ENCODE data around the gene SRCIN1. TPM values are rescaled to one million over a fixed set of nuclear protein-coding genes. Genes with fewer than 3 reads are reported as not detected.

Gene SRCIN1
- total RNA-seq, 1 donor = not detected

DNA sequence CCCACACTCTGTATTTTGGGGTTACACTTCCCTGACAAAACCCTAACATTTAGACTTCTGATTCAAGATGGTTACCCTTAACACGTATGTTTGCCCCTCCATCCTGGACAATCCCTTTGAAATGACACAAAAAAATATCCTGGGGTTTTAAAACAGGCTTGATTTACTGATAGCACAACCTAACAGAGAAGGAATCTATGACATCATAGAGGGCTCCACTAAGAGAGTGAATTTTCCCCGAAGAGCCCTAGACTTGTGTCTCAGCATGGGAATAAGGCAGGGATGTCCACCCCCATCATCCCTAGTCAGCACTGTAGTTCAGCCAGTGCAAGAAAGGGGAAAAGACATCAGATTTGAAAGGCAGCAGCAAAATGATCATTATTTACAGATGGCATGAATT is 15.8 kb upstream of the SRCIN1 start:
- H3K4me1 ChIP-seq (ENCODE audit: insufficient read depth, low read length) = no peaks in the 10 kb centered on the region
- peaks cover 14% of the 10 kb centered on the region for H3K27me3 ChIP-seq (ENCODE audit: insufficient read depth, low read length)
- H3K9me3 ChIP-seq (ENCODE audit: low read depth, low read length) = no peaks in the 10 kb centered on the region
- H3K4me3 ChIP-seq (ENCODE audit: low read length) = no peak overlapping the region

DNA sequence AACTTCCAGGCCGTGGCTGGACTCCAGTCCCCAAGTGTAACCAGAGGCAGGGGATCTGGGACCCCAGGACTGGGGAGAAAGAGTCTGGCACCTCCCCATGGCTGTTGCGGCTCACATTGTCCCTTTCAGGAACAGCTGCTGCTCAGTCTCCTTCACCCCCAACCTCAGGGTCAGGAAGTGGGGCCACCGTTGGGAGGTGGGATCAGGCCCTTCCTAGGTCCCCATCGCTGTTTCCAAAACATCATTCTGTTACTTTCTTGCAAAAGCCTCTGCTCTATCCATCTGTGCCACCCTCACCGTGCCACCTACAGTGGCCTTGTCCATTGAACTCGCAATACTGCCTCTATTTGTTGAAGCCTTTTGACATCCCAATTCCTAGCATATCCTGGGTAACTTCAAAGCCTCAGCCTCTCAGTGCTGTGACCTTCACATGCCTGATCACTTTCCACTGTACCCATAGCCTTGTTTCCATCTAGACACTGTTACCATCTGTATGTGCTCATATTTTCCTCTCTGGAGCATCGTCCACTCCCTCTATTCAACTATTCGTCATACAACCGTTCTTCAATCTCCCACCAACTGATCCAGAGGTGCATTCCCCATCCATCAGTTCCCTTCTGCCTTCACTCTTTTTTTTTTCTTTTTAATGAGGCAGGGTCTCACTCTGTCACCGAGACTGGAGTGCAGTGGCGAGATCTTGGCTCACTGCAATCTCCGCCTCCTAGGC is 15.0 kb upstream of the SRCIN1 start:
- Histone ChIP-seq H3K27me3 (ENCODE audit: insufficient read depth, low read length) (peaks cover 11% of the 10 kb centered on the region), H3K4me1 (ENCODE audit: insufficient read depth, low read length) (no peaks in the 10 kb centered on the region), H3K4me3 (ENCODE audit: low read length) (no peak overlapping the region), H3K9me3 (ENCODE audit: low read depth, low read length) (no peaks in the 10 kb centered on the region)

DNA sequence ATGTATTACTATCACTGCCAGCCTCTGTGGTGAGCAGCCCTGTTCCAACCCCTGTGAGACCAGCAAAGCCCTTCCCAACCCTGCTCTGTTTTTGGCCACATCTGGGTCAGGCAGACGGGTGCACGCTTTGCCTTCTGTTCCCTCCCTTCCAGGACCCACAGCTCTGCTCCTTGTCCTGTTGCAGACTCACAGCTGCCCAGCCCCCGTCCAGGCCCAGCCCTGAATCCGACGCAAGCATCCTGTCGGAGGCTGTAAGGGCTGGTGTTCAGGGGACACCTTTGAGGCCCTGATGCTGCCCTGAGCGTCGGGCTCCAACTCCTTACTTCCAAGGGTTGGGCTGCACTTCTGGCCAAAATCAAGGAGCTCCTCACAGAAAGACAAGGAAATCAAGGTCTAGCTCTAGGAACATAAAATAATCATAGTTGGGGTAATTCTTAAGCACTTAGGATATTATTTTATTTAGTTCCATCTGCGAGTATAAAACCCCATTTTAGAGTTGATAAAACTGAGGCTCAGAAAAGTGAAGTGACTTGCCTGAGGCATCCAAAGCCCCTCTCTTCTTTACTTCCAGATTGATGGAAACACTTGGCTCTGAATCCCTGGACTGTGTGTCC is 14.3 kb upstream of the SRCIN1 start:
- no peaks in the 10 kb centered on the region for H3K4me1 ChIP-seq (ENCODE audit: insufficient read depth, low read length)
- H3K9me3 ChIP-seq (ENCODE audit: low read depth, low read length) = no peaks in the 10 kb centered on the region
- H3K4me3 ChIP-seq (ENCODE audit: low read length) = no peak overlapping the region
- peaks cover 11% of the 10 kb centered on the region for H3K27me3 ChIP-seq (ENCODE audit: insufficient read depth, low read length)

DNA sequence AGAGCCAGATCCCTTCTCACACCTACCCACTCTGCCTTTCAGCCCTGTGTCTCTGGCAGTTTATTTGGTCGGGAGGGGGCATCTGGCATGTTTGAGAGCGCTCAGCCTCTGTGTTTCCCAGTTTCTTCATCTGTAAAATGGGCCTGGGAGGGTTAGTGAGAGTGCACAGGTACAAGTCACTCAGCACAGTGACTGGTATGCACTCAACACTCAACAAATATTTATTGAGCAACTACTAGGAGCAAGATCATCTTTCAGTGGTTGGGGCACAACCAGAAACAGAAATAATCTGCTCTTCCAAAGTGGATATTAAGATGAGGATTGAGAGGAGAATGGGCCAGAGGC is 13.7 kb upstream of the SRCIN1 start:
- Histone ChIP-seq H3K27me3 (ENCODE audit: insufficient read depth, low read length) (peaks cover 11% of the 10 kb centered on the region), H3K4me1 (ENCODE audit: insufficient read depth, low read length) (no peaks in the 10 kb centered on the region), H3K9me3 (ENCODE audit: low read depth, low read length) (no peaks in the 10 kb centered on the region), H3K4me3 (ENCODE audit: low read length) (no peak overlapping the region)

DNA sequence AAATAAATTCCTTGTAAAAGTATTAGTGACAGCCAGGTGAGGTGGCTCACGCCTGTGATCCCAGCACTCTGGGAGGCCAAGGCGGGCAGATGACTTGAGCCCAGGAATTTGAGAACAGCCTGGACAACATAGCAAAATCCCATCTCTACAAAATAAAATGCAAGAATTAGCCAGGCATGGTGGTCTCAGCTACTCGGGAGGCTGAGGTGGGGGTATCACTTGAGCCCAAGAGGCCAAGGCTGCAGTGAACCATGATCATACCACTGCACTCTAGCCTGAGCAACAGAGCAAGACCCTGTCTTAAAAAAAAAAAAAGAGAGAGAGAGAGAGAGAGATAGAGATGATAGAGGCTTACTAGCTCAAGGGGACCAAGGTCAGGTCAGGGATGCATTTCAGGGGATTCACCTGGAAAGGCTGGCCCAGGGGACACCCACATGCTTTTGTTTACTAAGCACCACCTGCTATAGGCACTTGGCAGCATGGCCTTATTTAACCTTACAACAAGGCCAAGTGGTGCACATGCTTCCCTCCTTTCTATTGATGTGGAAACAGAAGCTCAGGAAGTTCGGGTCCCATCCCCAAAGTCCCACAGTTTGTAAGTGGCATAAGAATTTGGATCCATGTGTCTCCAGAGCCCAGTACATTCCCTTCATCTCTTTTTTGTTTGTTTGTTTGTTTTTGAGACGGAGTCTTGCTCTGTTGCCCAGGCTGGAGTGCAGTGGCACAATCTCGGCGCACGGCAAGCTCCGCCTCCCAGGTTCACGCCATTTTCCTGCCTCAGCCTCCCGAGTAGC is 12.4 kb upstream of the SRCIN1 start:
- Histone ChIP-seq H3K4me1 (ENCODE audit: insufficient read depth, low read length) (no peaks in the 10 kb centered on the region), H3K4me3 (ENCODE audit: low read length) (no peak overlapping the region), H3K9me3 (ENCODE audit: low read depth, low read length) (no peaks in the 10 kb centered on the region), H3K27me3 (ENCODE audit: insufficient read depth, low read length) (peaks cover 11% of the 10 kb centered on the region)

DNA sequence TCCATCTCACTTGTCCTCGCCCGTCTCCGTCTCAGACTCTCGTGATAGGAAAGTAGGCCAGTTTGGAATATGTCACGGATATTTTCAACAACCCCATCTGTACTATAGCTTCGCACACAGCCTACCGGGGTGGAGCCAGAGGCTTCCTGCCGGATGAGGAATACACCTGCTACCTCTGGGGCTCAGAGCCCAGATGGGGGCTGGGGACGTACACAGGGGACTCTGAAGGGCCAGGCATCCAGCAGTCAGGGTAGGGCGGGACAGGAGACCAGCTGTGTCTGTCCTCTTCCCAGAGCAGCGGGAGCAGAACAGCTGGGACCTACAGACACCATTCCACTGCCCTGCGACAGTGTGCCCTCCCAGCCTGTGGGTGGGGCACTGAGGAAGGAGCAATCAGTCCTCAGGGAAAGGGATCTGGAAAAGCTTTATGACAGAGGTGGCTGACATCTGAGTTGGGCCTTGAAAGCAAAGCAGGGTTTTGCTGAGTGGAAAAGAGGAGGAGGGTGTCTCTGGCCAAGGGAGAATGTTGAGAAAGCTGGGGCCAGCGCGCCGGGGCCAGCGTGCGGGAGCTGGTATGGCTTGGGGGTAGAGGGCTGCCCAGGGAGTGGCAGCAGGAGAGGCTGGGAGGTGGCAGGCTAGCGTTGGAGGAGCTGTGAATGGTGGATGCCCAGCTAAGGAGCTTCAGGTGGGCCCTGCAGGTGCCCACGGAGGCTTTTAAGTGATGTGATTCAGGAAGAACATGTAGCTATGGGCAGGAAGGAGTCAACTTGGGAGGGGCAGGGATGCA is 11.5 kb upstream of the SRCIN1 start:
- Histone ChIP-seq H3K4me1 (ENCODE audit: insufficient read depth, low read length) (no peaks in the 10 kb centered on the region), H3K9me3 (ENCODE audit: low read depth, low read length) (no peaks in the 10 kb centered on the region)

DNA sequence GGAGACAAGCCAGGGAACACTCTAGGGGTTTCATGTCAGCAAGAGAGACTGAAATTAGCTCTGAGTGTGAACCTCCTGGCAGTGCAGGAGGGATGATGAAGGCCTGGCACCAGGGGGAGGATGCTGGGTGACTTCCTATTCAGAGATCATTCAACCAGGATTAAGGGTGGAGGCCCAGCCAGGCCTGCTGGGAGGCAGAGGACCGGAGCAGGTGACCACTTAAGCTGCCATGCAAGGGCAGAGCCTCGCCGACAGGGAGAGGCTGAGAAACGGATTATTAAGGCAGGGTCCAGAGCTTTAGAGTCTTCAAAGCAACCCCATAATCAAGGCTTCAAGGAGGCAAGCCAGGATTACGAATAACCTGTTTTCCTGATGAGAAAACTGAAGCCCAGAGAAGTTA is 10.6 kb upstream of the SRCIN1 start:
- no peaks in the 10 kb centered on the region for H3K4me1 ChIP-seq (ENCODE audit: insufficient read depth, low read length)
- peaks cover 15% of the 10 kb centered on the region for H3K27me3 ChIP-seq (ENCODE audit: insufficient read depth, low read length)
- no peaks in the 10 kb centered on the region for H3K9me3 ChIP-seq (ENCODE audit: low read depth, low read length)
- no peak overlapping the region for H3K4me3 ChIP-seq (ENCODE audit: low read length)

More for the DNA sequence above, 11.5 kb upstream of the SRCIN1 start:
- Histone ChIP-seq H3K4me3 (ENCODE audit: low read length) (no peak overlapping the region), H3K27me3 (ENCODE audit: insufficient read depth, low read length) (peaks cover 10% of the 10 kb centered on the region)

DNA sequence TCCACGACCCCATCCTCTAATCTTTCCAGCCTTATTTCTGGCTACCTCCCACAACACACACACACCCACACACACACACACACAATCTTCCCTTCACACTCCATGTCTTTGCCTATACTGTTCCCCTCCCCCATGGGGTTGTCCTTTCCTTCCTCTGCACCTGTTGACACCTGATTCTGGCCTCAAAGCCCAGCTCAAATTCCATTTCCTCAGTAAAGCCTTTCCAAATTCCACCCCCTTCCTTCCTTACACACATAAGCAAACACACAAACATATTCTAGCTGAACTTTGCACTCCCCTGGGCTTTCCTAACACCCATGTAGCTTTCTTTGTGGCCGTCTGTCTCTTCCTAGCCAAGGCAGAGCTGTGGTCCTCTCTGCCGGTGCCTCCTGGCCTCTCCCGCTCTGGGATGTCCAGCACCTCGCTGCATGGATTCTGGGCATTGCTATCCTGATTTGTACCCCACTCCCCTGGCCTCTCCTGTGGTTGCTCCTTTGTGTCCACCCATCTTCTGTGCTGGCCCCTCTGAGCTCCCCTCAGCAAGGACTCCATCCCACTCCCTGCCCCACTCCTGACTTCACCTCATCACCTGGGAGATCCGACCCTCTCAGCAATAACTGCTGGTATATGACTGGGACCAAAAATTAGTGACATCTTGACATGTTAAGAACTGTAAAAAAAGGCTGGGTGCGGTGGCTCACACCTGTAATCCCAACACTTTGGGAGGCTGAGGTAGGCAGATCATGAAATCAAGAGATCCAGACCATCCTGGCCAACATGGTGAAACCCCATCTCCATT is 8.4 kb upstream of the SRCIN1 start:
- no peaks in the 10 kb centered on the region for H3K4me1 ChIP-seq (ENCODE audit: insufficient read depth, low read length)
- H3K27me3 ChIP-seq (ENCODE audit: insufficient read depth, low read length) = peaks cover 23% of the 10 kb centered on the region
- no peak overlapping the region for H3K4me3 ChIP-seq (ENCODE audit: low read length)
- H3K9me3 ChIP-seq (ENCODE audit: low read depth, low read length) = no peaks in the 10 kb centered on the region

DNA sequence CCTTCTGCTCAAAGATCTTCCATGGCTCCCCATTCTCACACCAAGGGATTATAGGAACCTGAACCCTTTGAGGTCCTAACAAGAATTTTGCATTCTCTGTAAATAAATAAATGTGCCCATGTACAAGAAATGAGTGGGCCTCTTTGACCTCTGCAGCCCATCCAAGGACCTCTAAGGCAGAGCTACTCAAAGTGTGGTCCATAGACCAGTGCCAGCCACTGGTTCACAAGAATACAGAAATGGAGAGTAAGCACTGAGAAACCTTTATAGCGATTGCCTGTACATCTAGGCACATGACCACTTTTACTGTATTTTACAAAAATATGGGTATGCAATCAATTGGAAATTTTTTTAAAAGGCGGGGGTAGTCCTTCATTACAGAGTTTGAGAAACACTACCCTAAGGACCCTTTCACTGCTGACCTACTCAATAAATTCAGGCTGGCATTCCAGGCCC is 7.8 kb upstream of the SRCIN1 start:
- H3K9me3 ChIP-seq (ENCODE audit: low read depth, low read length) = no peaks in the 10 kb centered on the region
- no peaks in the 10 kb centered on the region for H3K4me1 ChIP-seq (ENCODE audit: insufficient read depth, low read length)
- peaks cover 29% of the 10 kb centered on the region for H3K27me3 ChIP-seq (ENCODE audit: insufficient read depth, low read length)
- no peak overlapping the region for H3K4me3 ChIP-seq (ENCODE audit: low read length)

DNA sequence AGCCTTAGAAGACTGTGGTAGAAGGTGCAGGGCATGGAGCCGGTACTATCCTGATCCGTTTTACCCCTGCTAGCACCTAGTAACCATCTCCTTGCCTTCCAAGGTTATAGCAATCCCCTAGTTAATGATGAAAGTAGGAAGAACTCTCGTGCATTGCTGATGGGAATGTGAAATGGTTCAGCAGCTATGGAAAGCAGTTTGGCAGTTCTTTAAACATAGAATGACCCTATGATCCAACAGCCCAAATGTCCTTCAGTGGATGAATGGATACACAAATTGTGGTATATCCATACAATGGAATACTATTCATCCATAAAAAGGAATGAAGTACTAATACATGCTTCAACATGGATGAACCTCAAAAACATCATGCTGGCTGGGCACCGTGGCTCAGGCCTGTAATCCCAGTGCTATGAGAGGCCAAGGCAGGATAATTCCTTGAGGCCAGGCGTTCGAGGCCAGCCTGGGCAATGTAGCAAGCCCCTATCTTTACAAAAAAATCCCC is 6.2 kb upstream of the SRCIN1 start:
- Histone ChIP-seq H3K4me3 (ENCODE audit: low read length) (no peak overlapping the region), H3K27me3 (ENCODE audit: insufficient read depth, low read length) (peaks cover 46% of the 10 kb centered on the region), H3K9me3 (ENCODE audit: low read depth, low read length) (no peaks in the 10 kb centered on the region), H3K4me1 (ENCODE audit: insufficient read depth, low read length) (peaks cover 2% of the 10 kb centered on the region)

DNA sequence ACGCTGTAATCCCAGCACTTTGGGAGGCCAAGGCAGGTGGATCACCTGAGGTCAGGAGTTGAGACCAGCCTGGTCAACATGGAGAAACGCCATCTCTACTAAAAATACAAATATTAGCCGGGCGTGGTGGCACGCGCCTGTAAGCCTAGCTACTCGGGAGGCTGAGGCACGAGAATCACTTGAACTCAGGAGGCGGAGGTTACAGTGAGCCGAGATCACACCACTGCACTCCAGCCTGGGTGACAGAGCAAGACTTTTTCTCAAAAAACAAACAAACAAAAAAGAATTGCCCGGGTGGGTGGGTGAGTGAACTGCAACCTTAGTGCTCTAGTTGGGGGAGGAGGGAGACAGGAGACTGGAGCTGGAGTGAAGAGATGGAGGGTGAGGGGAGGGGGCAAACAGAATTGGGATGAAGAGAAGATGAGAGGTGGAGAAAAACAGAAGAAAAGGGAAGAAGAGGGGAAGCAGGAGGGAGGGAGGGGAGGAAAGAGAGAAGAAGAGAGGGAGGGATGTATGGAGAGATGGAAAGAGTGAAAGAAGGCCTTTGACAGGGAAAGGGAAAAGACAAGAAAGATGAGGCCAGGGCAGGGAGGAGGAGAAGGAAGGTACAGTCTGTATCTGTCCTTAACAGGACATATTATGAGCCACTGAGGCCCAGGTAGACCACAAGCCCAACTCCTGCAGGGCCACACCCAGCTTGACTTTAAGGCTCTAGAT is 5.5 kb upstream of the SRCIN1 start:
- Histone ChIP-seq H3K9me3 (ENCODE audit: low read depth, low read length) (no peaks in the 10 kb centered on the region), H3K4me1 (ENCODE audit: insufficient read depth, low read length) (peaks cover 9% of the 10 kb centered on the region), H3K27me3 (ENCODE audit: insufficient read depth, low read length) (peaks cover 52% of the 10 kb centered on the region), H3K4me3 (ENCODE audit: low read length) (no peak overlapping the region)

DNA sequence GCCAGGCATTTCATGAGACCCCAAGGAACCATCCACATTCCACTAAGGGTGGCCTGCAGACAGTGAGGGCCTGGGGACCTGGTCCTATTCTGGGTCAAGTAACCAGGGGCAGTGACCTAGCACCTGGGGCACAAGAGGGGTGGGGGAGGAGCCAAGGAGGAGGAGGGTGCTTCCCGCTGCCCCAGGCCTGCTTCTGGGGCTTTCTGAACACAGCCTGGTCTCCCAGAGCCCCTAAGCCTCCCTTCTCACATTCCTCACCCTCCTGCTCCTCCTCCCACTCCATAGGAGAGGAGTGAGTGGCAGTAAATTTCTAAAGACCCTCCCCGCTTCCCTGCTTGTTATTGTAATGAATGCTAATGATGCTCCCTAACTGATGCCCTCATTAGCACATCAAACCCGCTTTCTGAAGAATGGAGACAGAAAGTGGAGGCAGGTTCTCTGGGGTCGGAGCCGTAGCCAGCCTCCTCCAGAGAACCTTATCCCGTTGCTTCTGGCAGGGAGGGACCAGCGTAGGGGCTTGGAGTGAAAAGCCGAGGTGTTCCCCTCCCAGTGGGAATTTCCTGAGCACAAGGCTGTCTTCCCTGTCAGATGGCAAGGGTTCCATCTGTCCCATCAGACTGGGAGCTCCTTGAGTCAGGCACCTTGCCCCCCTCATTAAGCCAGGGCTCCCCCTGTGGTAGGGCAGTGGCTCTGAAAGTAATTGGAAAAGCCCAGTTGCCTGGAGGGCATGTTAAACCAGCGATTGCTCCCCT is 3.7 kb upstream of the SRCIN1 start:
- no peaks in the 10 kb centered on the region for H3K9me3 ChIP-seq (ENCODE audit: low read depth, low read length)

DNA sequence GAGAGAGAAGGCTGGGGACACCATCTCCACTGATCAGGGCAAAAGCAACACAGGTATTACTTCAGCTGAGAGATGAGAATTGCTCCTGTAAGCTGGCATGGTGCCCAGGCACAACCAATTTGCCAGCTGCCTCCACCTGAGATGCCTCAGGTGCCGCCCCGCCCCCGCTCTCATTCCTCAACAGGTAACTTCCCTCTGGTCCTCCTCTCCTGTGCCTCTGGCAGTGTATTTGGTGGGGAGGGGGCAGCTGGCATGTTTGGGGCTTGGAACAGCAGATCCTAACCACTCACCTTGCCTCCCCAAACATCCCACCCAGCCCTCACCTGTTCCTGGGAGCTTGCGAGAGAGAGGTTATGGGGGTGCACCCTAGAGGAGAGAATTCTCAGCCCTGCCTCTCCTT is 2.9 kb upstream of the SRCIN1 start:
- no peak overlapping the region for H3K4me3 ChIP-seq (ENCODE audit: low read length)
- H3K27me3 ChIP-seq (ENCODE audit: insufficient read depth, low read length) = peaks cover 65% of the 10 kb centered on the region
- H3K4me1 ChIP-seq (ENCODE audit: insufficient read depth, low read length) = peaks cover 10% of the 10 kb centered on the region
- no peaks in the 10 kb centered on the region for H3K9me3 ChIP-seq (ENCODE audit: low read depth, low read length)

More for the DNA sequence above, 3.7 kb upstream of the SRCIN1 start:
- Histone ChIP-seq H3K4me3 (ENCODE audit: low read length) (no peak overlapping the region), H3K4me1 (ENCODE audit: insufficient read depth, low read length) (peaks cover 10% of the 10 kb centered on the region), H3K27me3 (ENCODE audit: insufficient read depth, low read length) (peaks cover 57% of the 10 kb centered on the region)
